ENCODE results near the gene SCGB1D1. TPM values are rescaled to one million over a fixed set of nuclear protein-coding genes. Genes with fewer than 3 reads are reported as not detected.

SCGB1D1 gene
- total and polyA plus RNA-seq, 12 donors, result not detected

DNA sequence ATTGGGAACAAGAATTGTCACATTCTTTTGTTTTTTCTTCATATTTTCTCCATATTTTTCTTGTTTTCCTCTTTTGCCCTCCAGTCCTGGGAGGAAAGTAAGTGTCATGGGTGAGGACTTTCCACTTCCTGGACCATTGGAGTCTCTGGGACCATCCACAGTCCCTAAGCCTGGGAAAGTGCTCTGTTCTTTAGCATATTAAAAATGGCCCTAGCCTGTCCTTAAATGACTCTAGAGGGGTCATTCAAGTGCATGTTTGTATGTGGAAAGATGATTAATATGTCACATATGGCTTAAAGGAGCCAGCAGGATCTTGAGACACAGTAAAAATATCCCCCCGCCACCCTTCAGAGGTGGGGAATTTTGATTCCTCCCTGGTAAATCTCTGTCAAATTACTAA lies 20.1 kb upstream of the SCGB1D1 start:
- Histone ChIP-seq H3K27me3 (no peaks in the 10 kb centered on the region), H3K4me3 (no peak overlapping the region), H3K9me3 (replicated peaks in 1 of 3) (no peaks in the 10 kb centered on the region), H3K36me3 (replicated peaks in 1 of 2) (no peaks in the 10 kb centered on the region), H3K27ac (no peak overlapping the region), H3K4me1 (replicated peaks in 1 of 2) (peaks cover 0 to 5% of the 10 kb centered on the region in 2 donors)
- 76 to 89% (median 86%) methylated on average over 1 of the region's 1 CpG for WGBS, 4 donors
- TF ChIP-seq, protein P1, sequence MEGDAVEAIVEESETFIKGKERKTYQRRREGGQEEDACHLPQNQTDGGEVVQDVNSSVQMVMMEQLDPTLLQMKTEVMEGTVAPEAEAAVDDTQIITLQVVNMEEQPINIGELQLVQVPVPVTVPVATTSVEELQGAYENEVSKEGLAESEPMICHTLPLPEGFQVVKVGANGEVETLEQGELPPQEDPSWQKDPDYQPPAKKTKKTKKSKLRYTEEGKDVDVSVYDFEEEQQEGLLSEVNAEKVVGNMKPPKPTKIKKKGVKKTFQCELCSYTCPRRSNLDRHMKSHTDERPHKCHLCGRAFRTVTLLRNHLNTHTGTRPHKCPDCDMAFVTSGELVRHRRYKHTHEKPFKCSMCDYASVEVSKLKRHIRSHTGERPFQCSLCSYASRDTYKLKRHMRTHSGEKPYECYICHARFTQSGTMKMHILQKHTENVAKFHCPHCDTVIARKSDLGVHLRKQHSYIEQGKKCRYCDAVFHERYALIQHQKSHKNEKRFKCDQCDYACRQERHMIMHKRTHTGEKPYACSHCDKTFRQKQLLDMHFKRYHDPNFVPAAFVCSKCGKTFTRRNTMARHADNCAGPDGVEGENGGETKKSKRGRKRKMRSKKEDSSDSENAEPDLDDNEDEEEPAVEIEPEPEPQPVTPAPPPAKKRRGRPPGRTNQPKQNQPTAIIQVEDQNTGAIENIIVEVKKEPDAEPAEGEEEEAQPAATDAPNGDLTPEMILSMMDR (IDR thresholded peaks at IDR 0.05), result no peak
- no peak for TF ChIP-seq POLR2A (IDR thresholded peaks at IDR 0.05)
- DNase-seq, result no peak
- intact Hi-C loops (cut with DNase I), result loop anchor here in 1 of 2 donors (10.0 kb wide), 1 partner anchor 145 kb away; no protein-coding TSS in a partner anchor

DNA sequence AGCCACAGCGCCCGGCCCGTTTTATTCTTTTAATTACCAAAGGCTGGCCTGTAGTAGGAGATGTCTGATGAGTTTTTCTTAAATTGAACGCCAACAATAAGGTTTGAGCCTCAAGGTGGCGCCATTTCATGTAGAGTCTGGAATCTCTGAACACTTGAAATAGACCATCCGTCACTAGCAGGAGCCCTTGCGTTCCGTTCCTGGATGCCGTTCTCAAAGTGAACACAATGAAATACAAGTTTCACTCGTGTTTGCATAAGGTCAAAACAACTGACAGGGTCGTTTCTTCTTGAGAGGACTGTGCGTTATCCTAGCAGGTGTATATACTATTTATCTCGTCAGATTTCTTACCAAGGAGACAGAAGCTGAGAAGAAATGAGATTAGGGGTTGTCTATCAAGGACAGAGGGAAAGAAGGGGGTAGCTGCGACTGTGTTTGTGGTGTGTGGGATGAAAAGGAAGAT lies 18.7 kb upstream of the SCGB1D1 start:
- H3K36me3 ChIP-seq (replicated peaks in 1 of 2), result no peaks in the 10 kb centered on the region
- WGBS, 4 donors, result 2 to 5% (median 3%) methylated on average over 14 of the region's 14 CpGs
- H3K27ac ChIP-seq, result no peak overlapping the region
- H3K4me3 ChIP-seq, result no peak overlapping the region
- peak; percentile 64 to 91 (median 77) for DNase-seq
- peaks cover 0 to 5% of the 10 kb centered on the region in 2 donors for H3K4me1 ChIP-seq (replicated peaks in 1 of 2)
- TF ChIP-seq POLR2A (IDR thresholded peaks at IDR 0.05), result peak in 1 of 2 donors; percentile 17
- TF ChIP-seq, protein P1 (IDR thresholded peaks at IDR 0.05), result peak; percentile 52 to 69 (median 62)
- H3K9me3 ChIP-seq (replicated peaks in 1 of 3), result no peaks in the 10 kb centered on the region
- no peaks in the 10 kb centered on the region for H3K27me3 ChIP-seq
- intact Hi-C loops (cut with DNase I), result loop anchor here in 1 of 2 donors (10.0 kb wide), 1 partner anchor 144 kb away; no protein-coding TSS in a partner anchor

DNA sequence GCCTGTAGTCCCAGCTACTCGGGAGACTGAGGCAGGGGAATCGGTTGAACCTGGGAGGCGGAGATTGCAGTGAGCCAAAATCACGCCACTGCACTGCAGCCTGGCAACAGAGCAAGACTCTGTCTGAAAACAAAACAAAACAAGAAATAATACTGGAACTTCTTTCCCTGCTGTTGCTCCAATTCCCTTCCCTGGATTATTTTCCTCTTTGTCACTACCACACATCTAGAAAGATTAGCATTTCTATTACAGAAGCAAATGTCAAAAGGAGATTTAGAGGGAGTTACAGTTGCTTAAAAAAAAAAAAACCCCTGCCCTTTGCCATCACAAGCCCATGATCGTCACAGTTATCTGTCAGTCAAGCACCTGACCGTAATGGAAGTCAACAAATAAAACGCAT lies 17.7 kb upstream of the SCGB1D1 start:
- Histone ChIP-seq H3K4me1 (replicated peaks in 1 of 2) (peaks cover 0 to 5% of the 10 kb centered on the region in 2 donors), H3K36me3 (replicated peaks in 1 of 2) (no peaks in the 10 kb centered on the region), H3K27me3 (no peaks in the 10 kb centered on the region), H3K27ac (no peak overlapping the region), H3K4me3 (no peak overlapping the region), H3K9me3 (replicated peaks in 1 of 3) (no peaks in the 10 kb centered on the region)
- WGBS, 4 donors, result 63 to 70% (median 69%) methylated on average over 7 of the region's 7 CpGs
- no peak for DNase-seq
- TF ChIP-seq, protein P1 (IDR thresholded peaks at IDR 0.05), result no peak
- no peak for TF ChIP-seq POLR2A (IDR thresholded peaks at IDR 0.05)
- intact Hi-C loops (cut with DNase I), result loop anchor here in 1 of 2 donors (10.0 kb wide), 1 partner anchor 143 kb away; no protein-coding TSS in a partner anchor

DNA sequence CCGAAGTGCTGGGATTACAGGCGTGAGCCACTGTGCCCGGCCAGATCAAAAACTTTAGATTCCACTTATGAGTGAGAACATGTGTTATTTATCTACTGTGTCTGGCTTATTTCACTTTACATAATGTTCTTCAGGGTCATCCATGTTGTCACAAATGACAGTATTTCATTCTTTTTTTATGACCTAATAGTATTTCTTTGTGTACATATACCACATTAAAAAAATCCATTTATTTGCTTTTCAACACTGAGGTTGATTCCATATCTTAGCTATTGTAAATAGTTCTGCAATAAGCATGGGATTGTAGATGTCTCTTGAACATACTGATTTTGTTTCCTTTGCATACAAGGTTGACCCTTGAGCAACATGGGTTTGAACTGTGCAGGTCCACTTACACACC lies 13.2 kb upstream of the SCGB1D1 start:
- Histone ChIP-seq H3K4me3 (no peak overlapping the region), H3K27ac (no peak overlapping the region), H3K4me1 (replicated peaks in 1 of 2) (no peaks in the 10 kb centered on the region), H3K27me3 (no peaks in the 10 kb centered on the region), H3K9me3 (replicated peaks in 1 of 3) (no peaks in the 10 kb centered on the region), H3K36me3 (replicated peaks in 1 of 2) (no peaks in the 10 kb centered on the region)
- intact Hi-C loops (cut with DNase I), result loop anchor here in 1 of 2 donors (10.0 kb wide), 1 partner anchor 138 kb away; no protein-coding TSS in a partner anchor
- DNase-seq, result no peak
- TF ChIP-seq POLR2A (IDR thresholded peaks at IDR 0.05), result no peak
- TF ChIP-seq, protein P1 (IDR thresholded peaks at IDR 0.05), result no peak
- WGBS, 4 donors, result 74 to 84% (median 81%) methylated on average over 3 of the region's 3 CpGs

Data from adrenal gland (tissue), 12 donors.